HG03342 (cell line): ENCODE data around the gene GLO1.

Experiments used
- ATAC-seq: cut with Tn5 transposase; IDR thresholded peaks from one replicate; pipeline ENCODE4 v1.9.1; 2021; ENCODE audit warnings: mild to moderate bottlenecking, moderate library complexity; ENCODE audit not compliant: unreplicated experiment

Gene GLO1

GRCh38 chr6:38631186-38631783, 71.7 kb downstream of the GLO1 start:
- no peak for ATAC-seq
